ENCODE data around the gene RDH5.

The RDH5 gene

GRCh38 chr12:55705782-55706402, 14.3 kb upstream of the RDH5 start:
- Histone ChIP-seq H3K36me3 (ENCODE audit: low read length) (no peaks in the 10 kb centered on the region), H3K9ac (ENCODE audit: low read length) (no peak overlapping the region), H3K4me3 (ENCODE audit: insufficient read depth, low read length, poor library complexity, severe bottlenecking) (no peak overlapping the region), H2AFZ (ENCODE audit: low read depth, low read length, severe bottlenecking) (no peak overlapping the region), H3K27me3 (ENCODE audit: low read length) (no peaks in the 10 kb centered on the region), H3F3A (ENCODE audit: insufficient read depth) (no peaks in the 10 kb centered on the region), H3K79me2 (ENCODE audit: insufficient read depth, low read length) (no peaks in the 10 kb centered on the region), H3K4me2 (ENCODE audit: low read depth, low read length, poor library complexity, severe bottlenecking) (no peak overlapping the region), H4K20me1 (ENCODE audit: low read depth, low read length) (no peaks in the 10 kb centered on the region), H3K9me2 (replicated peaks; ENCODE audit: insufficient read depth, low read length) (no peaks in the 10 kb centered on the region), H3K27ac (ENCODE audit: low read depth, low read length) (no peak overlapping the region), H3K9me3 (ENCODE audit: insufficient read depth, low read length) (no peaks in the 10 kb centered on the region)
- TF ChIP-seq CTCF (IDR thresholded peaks at IDR 0.05; ENCODE audit: insufficient read depth, low read length, poor library complexity, severe bottlenecking) (peak; percentile 74), EZH2phosphoT487 (conservative IDR thresholded peaks at IDR 0.05; ENCODE audit: low read length) (no peak)

DNA sequence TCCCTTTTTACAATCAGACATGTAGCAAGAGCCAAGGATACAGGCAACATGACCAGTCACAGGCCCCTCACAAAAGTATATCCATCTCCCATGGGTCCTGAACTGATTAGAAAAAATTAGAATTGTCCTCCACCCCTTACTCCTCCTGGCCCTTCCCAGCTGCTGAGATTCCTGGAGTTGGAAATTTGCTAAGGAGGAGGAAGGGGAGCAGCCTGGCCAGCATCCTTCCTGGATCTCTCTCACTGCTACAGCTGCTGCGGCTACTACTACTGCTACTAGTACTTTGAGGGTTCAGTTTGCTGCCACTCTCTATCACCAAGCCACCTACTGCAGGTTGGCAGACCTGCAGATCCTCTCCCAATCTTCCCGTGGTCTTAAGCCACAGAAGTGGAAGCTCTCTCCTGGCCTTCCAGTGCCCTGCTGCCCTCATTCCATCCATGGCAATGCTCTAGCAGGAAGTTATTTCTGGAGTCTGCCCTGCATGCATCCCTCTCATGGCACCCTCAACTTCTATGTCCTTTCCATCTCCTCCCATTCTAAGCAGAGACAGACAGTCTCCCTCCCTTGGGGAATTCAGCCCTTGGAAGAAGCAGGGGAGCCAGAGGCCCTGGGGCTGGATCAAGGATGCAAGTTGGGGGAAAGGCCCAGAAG, 13.5 kb upstream of the RDH5 start:
- H3K9ac ChIP-seq (ENCODE audit: low read length), result no peak overlapping the region

GRCh38 chr12:55707219-55707671, 12.9 kb upstream of the RDH5 start:
- Histone ChIP-seq H3K4me3 (ENCODE audit: insufficient read depth, low read length, poor library complexity, severe bottlenecking) (no peak overlapping the region), H3K9ac (ENCODE audit: low read length) (no peak overlapping the region), H3K27me3 (ENCODE audit: low read length) (no peaks in the 10 kb centered on the region), H2AFZ (ENCODE audit: low read depth, low read length, severe bottlenecking) (no peak overlapping the region), H3K4me2 (ENCODE audit: low read depth, low read length, poor library complexity, severe bottlenecking) (no peak overlapping the region), H4K20me1 (ENCODE audit: low read depth, low read length) (no peaks in the 10 kb centered on the region), H3K9me3 (ENCODE audit: insufficient read depth, low read length) (no peaks in the 10 kb centered on the region), H3K9me2 (replicated peaks; ENCODE audit: insufficient read depth, low read length) (no peaks in the 10 kb centered on the region), H3K36me3 (ENCODE audit: low read length) (no peaks in the 10 kb centered on the region), H3F3A (ENCODE audit: insufficient read depth) (no peaks in the 10 kb centered on the region), H3K79me2 (ENCODE audit: insufficient read depth, low read length) (no peaks in the 10 kb centered on the region), H3K27ac (ENCODE audit: low read depth, low read length) (no peak overlapping the region)
- TF ChIP-seq CTCF (IDR thresholded peaks at IDR 0.05; ENCODE audit: insufficient read depth, low read length, poor library complexity, severe bottlenecking) (no peak), EZH2phosphoT487 (conservative IDR thresholded peaks at IDR 0.05; ENCODE audit: low read length) (no peak)

More for the DNA sequence above, 13.5 kb upstream of the RDH5 start:
- Histone ChIP-seq H3K9me3 (ENCODE audit: insufficient read depth, low read length) (no peaks in the 10 kb centered on the region), H3K36me3 (ENCODE audit: low read length) (no peaks in the 10 kb centered on the region), H3K27ac (ENCODE audit: low read depth, low read length) (no peak overlapping the region), H2AFZ (ENCODE audit: low read depth, low read length, severe bottlenecking) (no peak overlapping the region), H3F3A (ENCODE audit: insufficient read depth) (no peaks in the 10 kb centered on the region), H3K79me2 (ENCODE audit: insufficient read depth, low read length) (no peaks in the 10 kb centered on the region), H3K4me2 (ENCODE audit: low read depth, low read length, poor library complexity, severe bottlenecking) (no peak overlapping the region), H3K9me2 (replicated peaks; ENCODE audit: insufficient read depth, low read length) (no peaks in the 10 kb centered on the region), H4K20me1 (ENCODE audit: low read depth, low read length) (no peaks in the 10 kb centered on the region), H3K4me3 (ENCODE audit: insufficient read depth, low read length, poor library complexity, severe bottlenecking) (no peak overlapping the region), H3K27me3 (ENCODE audit: low read length) (no peaks in the 10 kb centered on the region)
- TF ChIP-seq CTCF (IDR thresholded peaks at IDR 0.05; ENCODE audit: insufficient read depth, low read length, poor library complexity, severe bottlenecking), result no peak
- no peak for TF ChIP-seq EZH2phosphoT487 (conservative IDR thresholded peaks at IDR 0.05; ENCODE audit: low read length)

All from SU-DHL-6 (cell line).